ENCODE results near the gene INPP4B. TPM values are rescaled to one million over a fixed set of nuclear protein-coding genes. Genes with fewer than 3 reads are reported as not detected.

The INPP4B gene
- total RNA-seq, 3 donors from 2014 or later: 15.8 to 113 (median 93.4) TPM

GRCh38 chr4:142465526-142465925 lies 380.6 kb downstream of the INPP4B start:
- DNase-seq (ENCODE audit: low spot score in 2 of 2): no peak
- Histone ChIP-seq H3K9me3 (no peaks in the 10 kb centered on the region), H3K36me3 (no peaks in the 10 kb centered on the region), H3K4me1 (no peaks in the 10 kb centered on the region), H3K27me3 (no peaks in the 10 kb centered on the region), H3K27ac (no peak overlapping the region), H3K4me3 (no peak overlapping the region)
- intact Hi-C loops (cut with DNase I; ENCODE audit: low total_unique reads): no loop called here
- TF ChIP-seq POLR2AphosphoS5 (IDR thresholded peaks at IDR 0.05) (no peak), POLR2A (IDR thresholded peaks at IDR 0.05) (no peak)
- TF ChIP-seq, protein P1, sequence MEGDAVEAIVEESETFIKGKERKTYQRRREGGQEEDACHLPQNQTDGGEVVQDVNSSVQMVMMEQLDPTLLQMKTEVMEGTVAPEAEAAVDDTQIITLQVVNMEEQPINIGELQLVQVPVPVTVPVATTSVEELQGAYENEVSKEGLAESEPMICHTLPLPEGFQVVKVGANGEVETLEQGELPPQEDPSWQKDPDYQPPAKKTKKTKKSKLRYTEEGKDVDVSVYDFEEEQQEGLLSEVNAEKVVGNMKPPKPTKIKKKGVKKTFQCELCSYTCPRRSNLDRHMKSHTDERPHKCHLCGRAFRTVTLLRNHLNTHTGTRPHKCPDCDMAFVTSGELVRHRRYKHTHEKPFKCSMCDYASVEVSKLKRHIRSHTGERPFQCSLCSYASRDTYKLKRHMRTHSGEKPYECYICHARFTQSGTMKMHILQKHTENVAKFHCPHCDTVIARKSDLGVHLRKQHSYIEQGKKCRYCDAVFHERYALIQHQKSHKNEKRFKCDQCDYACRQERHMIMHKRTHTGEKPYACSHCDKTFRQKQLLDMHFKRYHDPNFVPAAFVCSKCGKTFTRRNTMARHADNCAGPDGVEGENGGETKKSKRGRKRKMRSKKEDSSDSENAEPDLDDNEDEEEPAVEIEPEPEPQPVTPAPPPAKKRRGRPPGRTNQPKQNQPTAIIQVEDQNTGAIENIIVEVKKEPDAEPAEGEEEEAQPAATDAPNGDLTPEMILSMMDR (IDR thresholded peaks at IDR 0.05): no peak

GRCh38 chr4:142463206-142463605 lies 382.9 kb downstream of the INPP4B start:
- DNase-seq (ENCODE audit: low spot score in 2 of 2): no peak
- H3K4me1 ChIP-seq: no peaks in the 10 kb centered on the region
- no peaks in the 10 kb centered on the region for H3K27me3 ChIP-seq
- no peaks in the 10 kb centered on the region for H3K9me3 ChIP-seq
- TF ChIP-seq POLR2A (IDR thresholded peaks at IDR 0.05): no peak
- TF ChIP-seq, protein P1 (IDR thresholded peaks at IDR 0.05): no peak
- TF ChIP-seq POLR2AphosphoS5 (IDR thresholded peaks at IDR 0.05): no peak
- no peaks in the 10 kb centered on the region for H3K36me3 ChIP-seq
- H3K27ac ChIP-seq: no peak overlapping the region
- intact Hi-C loops (cut with DNase I; ENCODE audit: low total_unique reads): no loop called here
- H3K4me3 ChIP-seq: no peak overlapping the region

- Histone ChIP-seq H3K27me3 (no peaks in the 10 kb centered on the region), H3K4me1 (no peaks in the 10 kb centered on the region), H3K9me3 (no peaks in the 10 kb centered on the region), H3K27ac (no peak overlapping the region), H3K36me3 (no peaks in the 10 kb centered on the region), H3K4me3 (no peak overlapping the region)
- intact Hi-C loops (cut with DNase I; ENCODE audit: low total_unique reads): no loop called here
- TF ChIP-seq POLR2A (IDR thresholded peaks at IDR 0.05) (no peak), POLR2AphosphoS5 (IDR thresholded peaks at IDR 0.05) (no peak)
- TF ChIP-seq, protein P1 (IDR thresholded peaks at IDR 0.05): no peak
- no peak for DNase-seq (ENCODE audit: low spot score in 2 of 2)
Measured at GRCh38 chr4:142452161-142452855, 393.8 kb downstream of the INPP4B start.

DNA sequence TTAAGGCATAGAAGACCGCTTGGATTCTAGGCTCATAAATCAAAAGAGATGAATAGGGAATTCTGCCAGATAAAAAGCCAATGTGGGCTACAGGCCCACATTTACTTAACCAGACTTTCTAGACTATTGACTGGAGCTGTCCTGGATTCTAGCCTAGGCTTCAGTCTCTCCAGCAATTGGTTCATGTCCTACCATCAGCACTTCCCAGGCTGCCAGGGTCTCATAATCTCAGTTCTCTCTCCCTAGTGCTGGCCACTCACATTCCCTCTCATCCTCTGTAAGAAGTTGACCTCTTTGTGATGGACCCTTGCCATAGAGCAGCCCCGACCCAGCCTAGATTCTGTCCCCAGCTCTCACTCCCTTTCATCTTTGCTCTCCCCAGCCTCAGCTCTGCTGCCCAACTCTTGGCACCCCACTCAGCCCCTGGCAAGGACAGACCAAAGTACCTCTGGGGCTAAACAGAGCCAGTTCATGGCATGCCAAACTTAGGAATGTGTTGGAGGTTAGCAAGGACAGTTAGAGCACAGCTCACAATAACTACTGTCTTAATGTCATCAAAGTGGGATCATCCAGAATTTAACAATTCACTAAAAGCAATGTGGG lies 396.2 kb downstream of the INPP4B start:
- TF ChIP-seq POLR2A (IDR thresholded peaks at IDR 0.05) (no peak), POLR2AphosphoS5 (IDR thresholded peaks at IDR 0.05) (no peak)
- TF ChIP-seq, protein P1 (IDR thresholded peaks at IDR 0.05): no peak
- no peak overlapping the region for H3K4me3 ChIP-seq
- H3K36me3 ChIP-seq: no peaks in the 10 kb centered on the region
- H3K27ac ChIP-seq: no peak overlapping the region
- H3K4me1 ChIP-seq: no peaks in the 10 kb centered on the region
- no peak for DNase-seq (ENCODE audit: low spot score in 2 of 2)
- intact Hi-C loops (cut with DNase I; ENCODE audit: low total_unique reads): no loop called here
- no peaks in the 10 kb centered on the region for H3K27me3 ChIP-seq
- H3K9me3 ChIP-seq: no peaks in the 10 kb centered on the region

DNA sequence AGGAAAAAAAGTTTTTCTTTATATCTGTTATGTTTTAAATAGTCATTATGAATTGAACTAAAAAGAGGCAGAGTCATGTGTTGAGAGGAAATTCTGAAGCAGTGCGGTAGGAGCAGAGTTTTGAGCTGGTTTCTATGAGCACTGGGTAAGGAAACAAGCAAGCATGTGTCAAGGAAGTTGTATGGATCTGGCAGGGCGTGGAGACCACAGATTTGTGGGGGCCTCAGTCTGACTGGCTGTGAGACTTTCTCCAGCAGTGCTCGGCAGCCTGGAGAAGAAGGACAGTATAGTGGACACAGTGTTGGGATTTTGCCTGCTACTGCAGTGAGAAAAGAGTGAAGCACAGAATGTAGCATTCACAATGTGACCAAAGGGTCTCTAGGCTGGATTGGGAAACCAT lies 399.1 kb downstream of the INPP4B start:
- TF ChIP-seq POLR2AphosphoS5 (IDR thresholded peaks at IDR 0.05): no peak
- TF ChIP-seq POLR2A (IDR thresholded peaks at IDR 0.05): no peak
- TF ChIP-seq, protein P1 (IDR thresholded peaks at IDR 0.05): no peak

More for the DNA sequence above, 399.1 kb downstream of the INPP4B start:
- Histone ChIP-seq H3K27me3 (no peaks in the 10 kb centered on the region), H3K4me3 (no peak overlapping the region), H3K27ac (no peak overlapping the region), H3K36me3 (no peaks in the 10 kb centered on the region), H3K4me1 (no peaks in the 10 kb centered on the region), H3K9me3 (no peaks in the 10 kb centered on the region)
- intact Hi-C loops (cut with DNase I; ENCODE audit: low total_unique reads): no loop called here
- DNase-seq (ENCODE audit: low spot score in 2 of 2): no peak

Data from breast epithelium (tissue), 4 donors.